ENCODE results near the gene RELN. TPM values are rescaled to one million over a fixed set of nuclear protein-coding genes. Genes with fewer than 3 reads are reported as not detected.
A peak's percentile ranks its signal among the peaks of the same experiment; 100 is the strongest.

RELN gene
- polyA plus RNA-seq, 4 donors: 2.1 to 23.9 (median 15.7) TPM

GRCh38 chr7:103656221-103656620 lies 333.2 kb downstream of the RELN start:
- no peak for DNase-seq (ENCODE audit: low read depth in 4 of 4, low spot score in 3 of 4)

- peak in 2 of 4 donors; percentile 10 to 19 for DNase-seq (ENCODE audit: low read depth in 4 of 4, low spot score in 3 of 4)
Observed at GRCh38 chr7:103651593-103652377, 337.7 kb downstream of the RELN start.

- no peak for DNase-seq (ENCODE audit: low read depth in 4 of 4, low spot score in 3 of 4)
Observed at GRCh38 chr7:103649052-103649451, 340.4 kb downstream of the RELN start.

GRCh38 chr7:103648135-103648534 lies 341.3 kb downstream of the RELN start:
- DNase-seq (ENCODE audit: low read depth in 4 of 4, low spot score in 3 of 4): no peak

GRCh38 chr7:103644319-103644718 lies 345.1 kb downstream of the RELN start:
- DNase-seq (ENCODE audit: low read depth in 4 of 4, low spot score in 3 of 4): no peak

- no peak for DNase-seq (ENCODE audit: low read depth in 4 of 4, low spot score in 3 of 4)
Observed at GRCh38 chr7:103640031-103640779, 349.3 kb downstream of the RELN start.

- no peak for DNase-seq (ENCODE audit: low read depth in 4 of 4, low spot score in 3 of 4)
Observed at GRCh38 chr7:103637726-103638125, 351.7 kb downstream of the RELN start.

GRCh38 chr7:103637094-103637493 lies 352.4 kb downstream of the RELN start:
- DNase-seq (ENCODE audit: low read depth in 4 of 4, low spot score in 3 of 4): no peak

- no peak for DNase-seq (ENCODE audit: low read depth in 4 of 4, low spot score in 3 of 4)
Observed at GRCh38 chr7:103636153-103636552, 353.3 kb downstream of the RELN start.

- DNase-seq (ENCODE audit: low read depth in 4 of 4, low spot score in 3 of 4): no peak
Observed at GRCh38 chr7:103632972-103633371, 356.5 kb downstream of the RELN start.

GRCh38 chr7:103632005-103632639 lies 357.3 kb downstream of the RELN start:
- no peak for DNase-seq (ENCODE audit: low read depth in 4 of 4, low spot score in 3 of 4)

GRCh38 chr7:103630318-103630717 lies 359.1 kb downstream of the RELN start:
- no peak for DNase-seq (ENCODE audit: low read depth in 4 of 4, low spot score in 3 of 4)

- no peak for DNase-seq (ENCODE audit: low read depth in 4 of 4, low spot score in 3 of 4)
Observed at GRCh38 chr7:103628742-103629141, 360.7 kb downstream of the RELN start.

- no peak for DNase-seq (ENCODE audit: low read depth in 4 of 4, low spot score in 3 of 4)
Observed at GRCh38 chr7:103626776-103627175, 362.7 kb downstream of the RELN start.

GRCh38 chr7:103622274-103622673 lies 367.2 kb downstream of the RELN start:
- no peak for DNase-seq (ENCODE audit: low read depth in 4 of 4, low spot score in 3 of 4)

- DNase-seq (ENCODE audit: low read depth in 4 of 4, low spot score in 3 of 4): no peak
Observed at GRCh38 chr7:103613655-103614642, 375.5 kb downstream of the RELN start.

- DNase-seq (ENCODE audit: low read depth in 4 of 4, low spot score in 3 of 4): no peak
Observed at GRCh38 chr7:103609778-103610177, 379.7 kb downstream of the RELN start.

- no peak for DNase-seq (ENCODE audit: low read depth in 4 of 4, low spot score in 3 of 4)
Observed at GRCh38 chr7:103605640-103606039, 383.8 kb downstream of the RELN start.

- no peak for DNase-seq (ENCODE audit: low read depth in 4 of 4, low spot score in 3 of 4)
Observed at GRCh38 chr7:103598326-103598905, 391.0 kb downstream of the RELN start.

- DNase-seq (ENCODE audit: low read depth in 4 of 4, low spot score in 3 of 4): no peak
Observed at GRCh38 chr7:103597606-103598005, 391.9 kb downstream of the RELN start.
